HepG2 (cell line): ENCODE data around the gene RNGTT. TPM values are rescaled to one million over a fixed set of nuclear protein-coding genes. Genes with fewer than 3 reads are reported as not detected.

Experiments
- ATAC-seq: fragments of 200-7000 bp; cut with Tn5 transposase; 3 replicates; pipeline ENCODE4 v1.9.1; 2020; ENCODE audit warnings: mild to moderate bottlenecking, moderate library complexity
- BruUV-seq: library from RNA; stranded (reverse); fragments of 400-500 nt; replicated peaks from 2 replicates; lab custom pipeline; 2021; lab: Mats Ljungman, UMichigan
- CTCF ChIA-PET: fragments of 300-600 bp; formaldehyde crosslinking; extraction: SDS; loops from one replicate; lab custom pipeline; 2021; ENCODE audit warnings: low total read pairs, inconsistent platforms, low intra/inter-chr PET ratio; lab: Yijun Ruan, JAX
- POLR2A ChIA-PET: fragments of 350-600 bp; sonication (Branson Sonifier 250); formaldehyde crosslinking; loops from one replicate; lab custom pipeline; 2020; ENCODE audit warnings: antibody characterized with exemption, inconsistent platforms; lab: Yijun Ruan, JAX
- DNase-seq: peaks from one replicate; pipeline ENCODE4 v3.0.0-alpha.2; 2015; ENCODE audit warnings: low spot score
- FAIRE-seq: peaks from 3 replicates; lab custom pipeline; 2011; peaks lifted over from hg19 to GRCh38; lab: Jason Lieb, UNC
- H2AFZ ChIP-seq: one replicate; pipeline ENCODE4 v1.6.1; 2011; ENCODE audit warnings: low read length, inconsistent platforms
- H3K27ac ChIP-seq: fragments of 300-600 bp; 3 replicates; pipeline ENCODE4 v1.8.0; 2011; ENCODE audit warnings: mixed run types, mild to moderate bottlenecking, mixed read lengths, low read length, inconsistent platforms; ENCODE audit not compliant: insufficient read depth; ENCODE audit errors: extremely low read length
- H3K27me3 ChIP-seq, 2 experiments: fragments of 200-600 bp in 1 of 2; 2 replicates in 1 of 2; 3 replicates in 1 of 2; pipeline versions ENCODE4 v1.6.0 to v1.8.0; 2011; ENCODE audit warnings: low read length in 2 of 2, mild to moderate bottlenecking in 2 of 2, moderate library complexity in 2 of 2, inconsistent platforms in 1 of 2; ENCODE audit not compliant: insufficient read depth in 2 of 2, control insufficient read depth in 1 of 2
- H3K36me3 ChIP-seq, 2 experiments: fragments of 200-600 bp in 1 of 2; replicated peaks in 1 of 2; 2 replicates in 1 of 2; 3 replicates in 1 of 2; pipeline versions ENCODE4 v1.5.1 to v1.8.0; 2011; ENCODE audit warnings: low read length in 2 of 2, inconsistent platforms in 1 of 2; ENCODE audit not compliant: insufficient read depth in 2 of 2, control insufficient read depth in 1 of 2
- H3K4me1 ChIP-seq: 2 replicates; pipeline ENCODE4 v1.5.1; 2012; ENCODE audit warnings: low read length, inconsistent platforms; ENCODE audit not compliant: insufficient read depth
- H3K4me2 ChIP-seq: 2 replicates; pipeline ENCODE4 v1.6.0; 2011; ENCODE audit warnings: low read depth, low read length, inconsistent platforms
- H3K4me3 ChIP-seq, 3 experiments: fragments of 200-600 bp in 1 of 3; sonication (generic), shearing (Covaris generic) in 1 of 3; replicated peaks in 1 of 3; 2 replicates each; pipeline ENCODE4 v1.5.1; 2011 to 2016; ENCODE audit warnings: low read length in 3 of 3, inconsistent platforms in 2 of 3, low read depth in 2 of 3, mild to moderate bottlenecking in 2 of 3, control low read depth in 1 of 3, mixed read lengths in 1 of 3; ENCODE audit not compliant: insufficient read depth in 1 of 3
- H3K79me2 ChIP-seq: one replicate; pipeline ENCODE4 v1.6.1; 2011; ENCODE audit warnings: low read length, inconsistent platforms; ENCODE audit not compliant: insufficient read depth
- H3K9ac ChIP-seq: 2 replicates; pipeline ENCODE4 v1.6.0; 2011; ENCODE audit warnings: mild to moderate bottlenecking, low read depth, low read length, inconsistent platforms; ENCODE audit not compliant: insufficient read depth
- H3K9me3 ChIP-seq: 2 replicates; pipeline ENCODE4 v1.5.1; 2012; ENCODE audit warnings: mild to moderate bottlenecking, low read length
- H4K20me1 ChIP-seq: 2 replicates; pipeline ENCODE4 v1.6.0; 2011; ENCODE audit warnings: inconsistent platforms, mild to moderate bottlenecking, low read length, moderate library complexity; ENCODE audit not compliant: insufficient read depth
- ATF5 ChIP-seq: sonication (generic); formaldehyde crosslinking; IDR thresholded peaks from 2 replicates; pipeline ENCODE4 v1.4.0; 2020; ENCODE audit warnings: mild to moderate bottlenecking, low read depth, missing genetic modification reagents
- ISL2 ChIP-seq: sonication (generic); formaldehyde crosslinking; IDR thresholded peaks from 2 replicates; pipeline ENCODE4 v1.5.0; 2020; ENCODE audit warnings: missing genetic modification reagents
- MIER2 ChIP-seq: IDR thresholded peaks from 2 replicates; pipeline ENCODE4 v1.6.1; 2016; ENCODE audit warnings: missing biosample characterization, missing genetic modification reagents
- PITX1 ChIP-seq: sonication (generic); formaldehyde crosslinking; IDR thresholded peaks from 2 replicates; pipeline ENCODE4 v1.5.1; 2020; ENCODE audit warnings: mild to moderate bottlenecking, missing genetic modification reagents
- POLR2AphosphoS5 ChIP-seq: IDR thresholded peaks from 2 replicates; pipeline ENCODE4 v1.6.1; 2012; ENCODE audit warnings: low read depth, low read length
- PREB ChIP-seq: sonication (generic); formaldehyde crosslinking; IDR thresholded peaks from 2 replicates; pipeline ENCODE4 v1.4.0; 2020; ENCODE audit warnings: missing genetic modification reagents
- RBM22 ChIP-seq: fragments of 200-400 bp; formaldehyde crosslinking; optimal IDR thresholded peaks from 2 replicates; pipeline ENCODE3; 2017; ENCODE audit warnings: mild to moderate bottlenecking, low read length, moderate library complexity
- SALL2 ChIP-seq: sonication (generic); formaldehyde crosslinking; IDR thresholded peaks from 2 replicates; pipeline ENCODE4 v1.8.1; 2023; ENCODE audit warnings: mild to moderate bottlenecking, missing genetic modification reagents, inconsistent platforms
- SP2 ChIP-seq: sonication (generic); formaldehyde crosslinking; IDR thresholded peaks from 2 replicates; pipeline ENCODE4 v1.5.1; 2020; ENCODE audit warnings: mild to moderate bottlenecking, missing genetic modification reagents
- STAG1 ChIP-seq: sonication (generic); formaldehyde crosslinking; IDR thresholded peaks from 2 replicates; pipeline ENCODE4 v1.4.0; 2020; ENCODE audit warnings: missing genetic modification reagents
- ZNF12 ChIP-seq: sonication (generic); formaldehyde crosslinking; IDR thresholded peaks from 2 replicates; pipeline ENCODE4 v1.5.0; 2020; ENCODE audit warnings: missing genetic modification reagents
- ZNF354B ChIP-seq: sonication (generic); formaldehyde crosslinking; IDR thresholded peaks from 2 replicates; pipeline ENCODE4 v1.8.0; 2022; ENCODE audit warnings: mild to moderate bottlenecking, missing genetic modification reagents
- ZNF607 ChIP-seq: sonication (generic); formaldehyde crosslinking; IDR thresholded peaks from 2 replicates; pipeline ENCODE4 v1.5.1; 2020; ENCODE audit warnings: missing genetic modification reagents, mild to moderate bottlenecking, borderline replicate concordance
- ZNF781 ChIP-seq: sonication (generic); formaldehyde crosslinking; IDR thresholded peaks from 2 replicates; pipeline ENCODE4 v1.5.1; 2020; ENCODE audit warnings: borderline replicate concordance, mild to moderate bottlenecking, missing genetic modification reagents; ENCODE audit errors: not compliant biosample characterization
- WGBS: methylation state at CpG from one replicate; pipeline ENCODE4 v1.1.6; 2017; ENCODE audit warnings: low lambda C conversion rate; 5-methylcytosine and 5-hydroxymethylcytosine counted together
- in situ Hi-C: cut with HindIII; loops from 2 replicates; pipeline ENCODE4 v1.10.0; 2017; ENCODE audit warnings: low pct_unique_long_range_greater_than_20kb; ENCODE audit not compliant: extremely low pct_ligation_motif_present
- intact Hi-C: fragments of 100-400 bp; cut with micrococcal nuclease; formaldehyde crosslinking; loops from one replicate; pipeline ENCODE4 v1.10.0; 2022; ENCODE audit not compliant: unreplicated experiment
- polyA plus RNA-seq, 8 experiments: library from polyadenylated mRNA; depleted of rRNA in 3 of 8; stranded (reverse) in 7 of 8; unstranded in 1 of 8; fragments of >200 nt; fragmentation: Illumina TruSeq in 4 of 8; extraction: Trizol in 4 of 8; gene quantifications; 2 replicates each; pipeline versions ENCODE4 v1.2.1 to v1.2.3, GENCODE V29; 2011 to 2016; ENCODE audit warnings: low read depth in 4 of 8, missing spikeins in 1 of 8, mixed read lengths in 1 of 8; ENCODE audit not compliant: insufficient read depth in 1 of 8
- total RNA-seq, 5 experiments: library from RNA; depleted of rRNA; stranded (reverse); fragments of >200 nt; fragmentation: Illumina TruSeq; extraction: Trizol; gene quantifications; 2 replicates each; pipeline ENCODE4 v1.2.3, GENCODE V29; 2016; ENCODE audit warnings: low read depth in 1 of 5
- TF ChIP-seq, protein P1 (sequence below): sonication (generic); formaldehyde crosslinking; IDR thresholded peaks from 2 replicates; pipeline ENCODE4 v1.5.0; 2020; ENCODE audit warnings: mild to moderate bottlenecking, missing genetic modification reagents, moderate library complexity

The RNGTT gene
- total and polyA plus RNA-seq, 2 of the 13 experiments (the other 11 are each of a cell fraction or from before 2014, with no cell fraction given), result 6.0 to 22.6 TPM

DNA sequence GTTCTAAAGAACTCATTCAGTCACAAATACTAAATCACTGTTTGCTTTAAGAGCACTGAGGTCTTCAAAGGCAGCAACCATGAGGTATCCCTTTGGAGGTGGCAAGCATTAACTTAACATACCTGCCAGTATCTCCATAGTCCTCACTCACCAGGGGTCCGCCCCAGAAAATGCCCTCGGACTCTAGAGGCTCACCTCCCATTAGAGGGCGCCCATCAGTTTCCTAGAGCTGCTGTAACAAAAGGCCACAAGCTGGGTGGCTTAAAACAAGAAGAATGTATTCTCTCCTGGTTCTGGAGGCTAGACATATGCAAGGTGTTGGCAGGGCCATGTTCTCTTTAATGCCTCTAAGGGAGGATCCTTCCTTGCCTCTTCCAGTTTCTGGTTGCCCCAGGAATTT, 12.0 kb upstream of the RNGTT start:
- no peaks in the 10 kb centered on the region for H3K79me2 ChIP-seq
- peaks cover 63% of the 10 kb centered on the region for H3K4me1 ChIP-seq
- POLR2A ChIA-PET, result interaction anchor here (0.5 to 1.2 kb wide), 2 partner anchors 105 to 106 kb away, joined by 3 to 4 read pairs; partner anchors contain the start of gene PNRC1

More for the DNA sequence above, 12.0 kb upstream of the RNGTT start:
- 49% methylated on average over 3 of the region's 3 CpGs for WGBS
- TF ChIP-seq ISL2, result no peak
- no peak for TF ChIP-seq MIER2
- TF ChIP-seq RBM22, result no peak
- peak; percentile 94 for TF ChIP-seq ZNF12 (CRISPR knock-in tag)
- TF ChIP-seq SP2 (CRISPR knock-in tag), result no peak
- 0 out of 2 replicates have a peak, but pooled peaks have one; percentile 39 for TF ChIP-seq ATF5
- TF ChIP-seq POLR2AphosphoS5, result no peak
- TF ChIP-seq ZNF607 (CRISPR knock-in tag), result no peak
- TF ChIP-seq ZNF781, result no peak
- no peak for TF ChIP-seq PITX1 (CRISPR knock-in tag)
- TF ChIP-seq SALL2 (CRISPR knock-in tag), result no peak
- TF ChIP-seq ZNF354B (CRISPR knock-in tag), result no peak
- TF ChIP-seq STAG1 (CRISPR knock-in tag), result peak; percentile 20
- TF ChIP-seq, protein P1, sequence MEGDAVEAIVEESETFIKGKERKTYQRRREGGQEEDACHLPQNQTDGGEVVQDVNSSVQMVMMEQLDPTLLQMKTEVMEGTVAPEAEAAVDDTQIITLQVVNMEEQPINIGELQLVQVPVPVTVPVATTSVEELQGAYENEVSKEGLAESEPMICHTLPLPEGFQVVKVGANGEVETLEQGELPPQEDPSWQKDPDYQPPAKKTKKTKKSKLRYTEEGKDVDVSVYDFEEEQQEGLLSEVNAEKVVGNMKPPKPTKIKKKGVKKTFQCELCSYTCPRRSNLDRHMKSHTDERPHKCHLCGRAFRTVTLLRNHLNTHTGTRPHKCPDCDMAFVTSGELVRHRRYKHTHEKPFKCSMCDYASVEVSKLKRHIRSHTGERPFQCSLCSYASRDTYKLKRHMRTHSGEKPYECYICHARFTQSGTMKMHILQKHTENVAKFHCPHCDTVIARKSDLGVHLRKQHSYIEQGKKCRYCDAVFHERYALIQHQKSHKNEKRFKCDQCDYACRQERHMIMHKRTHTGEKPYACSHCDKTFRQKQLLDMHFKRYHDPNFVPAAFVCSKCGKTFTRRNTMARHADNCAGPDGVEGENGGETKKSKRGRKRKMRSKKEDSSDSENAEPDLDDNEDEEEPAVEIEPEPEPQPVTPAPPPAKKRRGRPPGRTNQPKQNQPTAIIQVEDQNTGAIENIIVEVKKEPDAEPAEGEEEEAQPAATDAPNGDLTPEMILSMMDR (CRISPR knock-in tag), result peak; percentile 31
- TF ChIP-seq PREB (CRISPR knock-in tag), result no peak
- TF ChIP-seq, all 625 proteins: peak for 4
- no peak overlapping the region for H3K27ac ChIP-seq
- no peak for DNase-seq
- FAIRE-seq, result no peak
- H3K9ac ChIP-seq, result no peak overlapping the region
- no peaks in the 10 kb centered on the region for H3K9me3 ChIP-seq
- no peak overlapping the region for H3K4me2 ChIP-seq
- no peaks in the 10 kb centered on the region for H4K20me1 ChIP-seq
- CTCF ChIA-PET, result no interaction called here
- no peaks in the 10 kb centered on the region; a peak in 1 of 5 replicates for H3K27me3 ChIP-seq
- no peak overlapping the region for H3K4me3 ChIP-seq
- no peak overlapping the region for H2AFZ ChIP-seq
- in situ Hi-C loops (no loop called here), intact Hi-C loops (no loop called here)
- peak; percentile 43 for ATAC-seq
- BruUV-seq, result no TSS peak
- H3K36me3 ChIP-seq, result no peaks in the 10 kb centered on the region
